LNCaP clone FGC (cell line): ENCODE data around the gene CYP27C1.
"Not testable (repeated sequence)": the region's sequence is repeated elsewhere in the genome, so short reads cannot be mapped to it uniquely, and the experiment has no call there.

ENCODE experiments used
- DNase-seq: peaks from one replicate; pipeline ENCODE4 v3.0.0-alpha.2; 2011; ENCODE audit warnings: low read depth
- H3K4me3 ChIP-seq: 2 replicates; pipeline ENCODE4 v1.5.1; 2011; ENCODE audit warnings: mild to moderate bottlenecking, low read depth, low read length, control low read depth
- CTCF ChIP-seq: IDR thresholded peaks from 2 replicates; pipeline ENCODE4 v1.5.1; 2012; ENCODE audit warnings: mild to moderate bottlenecking; ENCODE audit not compliant: control insufficient read depth, insufficient read depth; ENCODE audit errors: extremely low read depth

The CYP27C1 gene

GRCh38 chr2:127219171-127220070 is 678 bp downstream of the CYP27C1 start:
- TF ChIP-seq CTCF, result no peak
- DNase-seq, result no peak
- no peak overlapping the region for H3K4me3 ChIP-seq

GRCh38 chr2:127218812-127219170 is 1.3 kb downstream of the CYP27C1 start:
- no peak for DNase-seq
- TF ChIP-seq CTCF, result no peak
- H3K4me3 ChIP-seq, result no peak overlapping the region

- TF ChIP-seq CTCF, result no peak
- no peak for DNase-seq
- H3K4me3 ChIP-seq, result no peak overlapping the region
Observed at GRCh38 chr2:127217470-127218325, 2.4 kb downstream of the CYP27C1 start.

- DNase-seq, result no peak
- no peak overlapping the region for H3K4me3 ChIP-seq
- TF ChIP-seq CTCF, result no peak
Observed at GRCh38 chr2:127216593-127216992, 3.5 kb downstream of the CYP27C1 start.

GRCh38 chr2:127216095-127216494 is 4.0 kb downstream of the CYP27C1 start:
- TF ChIP-seq CTCF, result no peak
- H3K4me3 ChIP-seq, result no peak overlapping the region

GRCh38 chr2:127214201-127214600 is 5.9 kb downstream of the CYP27C1 start:
- not testable (repeated sequence) for DNase-seq, H3K4me3 ChIP-seq

More at GRCh38 chr2:127216095-127216494, 4.0 kb downstream of the CYP27C1 start:
- no peak for DNase-seq

- no peak overlapping the region for H3K4me3 ChIP-seq
- no peak for DNase-seq
- TF ChIP-seq CTCF, result no peak
Observed at GRCh38 chr2:127208313-127208712, 11.8 kb downstream of the CYP27C1 start.
